DMS153 (cell line): Measurements from ENCODE around the gene MACROD2.
A peak's percentile ranks its signal among the peaks of the same experiment; 100 is the strongest.

Experiments
- DNase-seq: peaks from one replicate; lab custom pipeline; 2025; lab: John Stamatoyannopoulos, UW

MACROD2 gene

DNA sequence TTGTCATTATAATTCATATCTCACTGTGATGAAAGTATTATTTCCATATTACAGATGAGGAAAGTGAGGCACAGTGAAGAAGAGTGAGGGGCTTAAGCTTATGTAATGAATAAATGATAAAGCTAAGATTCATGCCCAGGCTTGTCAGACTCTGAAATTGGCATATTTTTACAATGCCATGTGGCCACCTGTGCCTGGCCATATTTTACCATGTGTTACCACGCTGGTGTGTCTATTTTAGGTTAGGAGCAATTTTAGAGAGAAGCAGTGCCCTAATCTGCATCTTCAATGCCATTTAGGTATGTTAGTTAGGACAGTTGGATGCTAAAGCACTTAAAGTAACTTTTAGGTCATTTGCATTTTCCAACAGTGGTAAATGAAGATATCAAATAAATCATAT, 530.1 kb downstream of the MACROD2 start:
- no peak for DNase-seq

DNA sequence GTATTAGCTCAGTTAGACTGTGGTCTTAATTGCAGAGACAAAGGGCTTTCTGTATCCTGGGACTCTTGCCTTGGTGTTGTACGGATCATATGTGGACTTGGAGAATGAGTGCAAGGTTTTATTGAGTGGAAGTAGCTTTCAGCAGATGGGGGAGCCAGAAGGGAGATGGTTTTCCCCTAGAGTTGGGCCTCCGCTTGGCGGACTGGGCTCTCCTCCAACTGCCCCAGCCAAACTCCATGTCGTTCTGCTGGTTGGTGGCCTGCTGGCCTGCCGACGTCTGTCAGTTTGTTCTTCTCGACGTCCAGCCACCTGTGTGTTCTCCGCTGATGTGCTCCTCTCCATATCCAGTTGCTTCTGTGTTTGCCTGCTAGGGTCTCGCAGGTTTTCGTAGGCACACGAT, 531.6 kb downstream of the MACROD2 start:
- DNase-seq: no peak

DNA sequence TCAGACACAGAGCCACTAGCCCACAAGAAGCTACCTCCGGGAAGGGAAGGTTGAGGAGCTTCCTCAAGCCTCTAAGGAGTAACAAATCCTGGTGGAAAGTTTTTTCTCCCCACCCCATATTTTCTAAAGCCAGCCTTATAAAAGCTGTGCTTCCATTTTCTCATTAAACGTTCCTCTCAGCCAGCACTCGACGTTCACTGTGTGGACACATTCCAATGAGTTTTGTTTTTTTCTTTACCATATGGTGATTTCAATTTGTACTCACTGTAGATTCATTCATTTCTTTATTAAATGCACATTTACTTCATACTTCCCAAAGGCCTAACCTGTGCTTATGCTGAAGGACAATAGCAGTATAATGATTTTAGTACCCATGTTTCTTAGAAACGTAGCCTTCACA, 536.5 kb downstream of the MACROD2 start:
- DNase-seq: no peak

DNA sequence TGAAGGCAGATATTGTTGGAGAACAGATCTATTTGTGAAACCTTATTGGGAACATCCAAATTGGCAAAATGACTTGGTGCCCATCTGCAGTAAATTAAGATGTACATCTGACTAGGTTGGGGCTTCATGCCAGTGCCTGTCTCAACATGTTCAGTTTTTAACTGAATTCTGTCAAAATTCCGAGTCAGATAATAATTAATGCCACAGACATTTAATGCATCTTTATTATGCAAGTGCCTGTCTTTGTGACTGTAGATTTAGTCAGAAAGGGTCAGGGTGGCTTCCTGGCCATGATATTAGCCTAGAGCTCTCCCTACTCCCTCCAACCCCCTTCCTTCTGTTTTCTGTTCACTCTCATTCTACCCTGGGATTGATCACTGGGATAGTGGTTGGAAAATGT, 541.4 kb downstream of the MACROD2 start:
- DNase-seq: no peak

DNA sequence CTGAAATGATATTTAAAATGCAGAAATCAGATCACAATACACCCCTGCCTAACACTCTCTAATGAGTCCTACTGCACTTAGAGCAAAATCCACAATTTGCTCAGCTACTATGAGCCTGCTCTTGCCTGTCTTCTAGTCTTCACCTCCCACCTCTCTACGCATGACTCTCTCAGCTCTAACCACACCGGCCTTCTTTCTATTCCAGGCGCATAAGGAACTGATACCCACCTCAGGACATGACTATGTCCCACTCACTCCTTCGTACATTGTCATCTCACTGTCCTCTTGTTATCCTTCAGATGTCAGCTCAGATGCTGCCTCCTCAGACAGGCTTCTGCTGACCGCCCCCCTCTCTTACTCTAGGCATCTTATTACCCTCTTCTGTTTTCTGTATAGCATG, 543.1 kb downstream of the MACROD2 start:
- no peak for DNase-seq

DNA sequence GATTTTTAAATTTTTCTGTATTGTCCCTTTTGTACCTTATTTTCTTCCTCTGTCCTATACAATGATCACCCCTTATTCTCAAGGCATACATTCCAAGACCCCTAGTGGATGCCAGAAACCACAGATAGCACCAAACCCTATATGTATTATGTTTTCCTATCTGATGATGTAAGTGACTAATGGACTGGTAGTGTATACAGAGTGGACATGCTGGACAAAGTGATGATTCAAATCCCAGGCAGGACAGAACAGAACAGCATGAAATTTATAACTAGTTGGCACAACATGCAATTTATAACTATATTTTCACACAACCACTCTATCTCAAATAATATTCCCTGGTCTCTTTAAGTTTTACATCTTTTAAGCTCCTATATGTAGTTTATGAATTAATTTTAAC, 547.7 kb downstream of the MACROD2 start:
- DNase-seq: no peak

DNA sequence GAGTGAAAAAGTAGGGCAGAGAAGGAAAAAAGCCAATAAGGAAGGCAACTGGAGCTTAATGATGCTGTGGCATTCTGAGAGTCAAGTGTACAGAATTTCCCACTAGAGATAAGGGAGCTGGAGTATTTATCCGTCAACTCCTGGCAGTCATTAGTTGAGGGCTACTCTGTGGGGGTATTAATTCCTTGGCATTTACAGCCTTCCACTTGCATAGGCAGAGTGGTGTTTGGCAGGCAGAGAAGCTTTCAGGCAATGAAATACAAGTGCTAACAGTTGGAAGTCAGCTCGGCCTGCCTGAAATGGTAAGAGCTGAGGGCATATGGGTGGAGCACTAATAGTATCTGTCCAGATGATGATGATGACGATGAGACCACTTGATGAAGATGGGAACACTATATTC, 549.4 kb downstream of the MACROD2 start:
- no peak for DNase-seq

DNA sequence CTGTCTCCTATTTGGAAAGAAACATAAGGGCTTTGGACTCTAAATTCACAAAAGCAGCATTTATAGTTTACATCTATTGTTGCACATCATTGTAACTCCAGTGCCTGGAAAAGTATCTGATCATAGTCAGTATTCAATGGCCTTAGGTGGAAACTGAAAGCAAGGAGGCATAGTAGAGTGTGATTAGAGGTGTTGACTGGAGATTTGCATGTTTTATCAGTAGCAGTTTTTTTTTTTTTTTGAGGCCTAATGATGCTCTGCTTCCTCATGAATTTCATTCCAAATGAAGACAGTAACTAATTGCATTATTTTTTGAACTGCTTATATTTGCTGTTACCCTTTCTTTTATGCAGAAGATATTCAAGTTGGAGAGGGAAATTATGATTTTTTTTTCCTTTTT, 555.3 kb downstream of the MACROD2 start:
- no peak for DNase-seq

DNA sequence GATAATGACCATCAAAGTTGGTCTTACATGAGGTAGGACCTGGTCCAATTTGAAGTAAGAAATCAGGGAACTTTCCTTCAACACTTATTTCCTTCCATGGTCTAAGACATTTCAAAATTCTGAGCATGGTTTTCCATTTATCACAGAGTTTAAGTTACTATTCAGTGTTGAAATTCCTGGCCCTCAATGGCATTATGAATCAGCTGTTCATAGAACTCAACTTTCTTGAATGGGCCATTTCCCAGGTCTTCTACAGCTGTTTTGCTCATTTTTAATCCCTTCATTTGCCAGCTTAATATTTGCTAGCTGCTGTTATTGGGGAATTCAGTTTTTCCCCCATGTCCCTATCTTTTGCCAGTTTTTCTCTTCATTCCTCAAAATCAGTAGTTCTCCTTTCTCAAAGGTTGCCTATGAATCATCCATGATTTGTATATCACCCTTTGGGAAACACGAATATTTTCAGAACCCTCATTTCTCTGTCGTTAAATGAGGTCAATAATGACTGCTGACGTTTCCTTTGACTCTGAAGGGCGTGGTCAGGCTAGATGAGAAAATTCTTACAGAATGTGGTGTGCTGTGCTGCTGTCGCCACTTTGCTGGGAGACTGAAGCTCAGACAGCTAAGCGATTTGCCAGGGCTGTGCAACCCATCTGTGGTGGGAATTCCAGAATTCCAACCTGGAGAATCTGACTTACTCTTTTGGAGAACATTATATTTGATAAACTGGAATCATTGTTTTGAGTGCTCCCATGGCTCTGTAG, 558.6 kb downstream of the MACROD2 start:
- no peak for DNase-seq

DNA sequence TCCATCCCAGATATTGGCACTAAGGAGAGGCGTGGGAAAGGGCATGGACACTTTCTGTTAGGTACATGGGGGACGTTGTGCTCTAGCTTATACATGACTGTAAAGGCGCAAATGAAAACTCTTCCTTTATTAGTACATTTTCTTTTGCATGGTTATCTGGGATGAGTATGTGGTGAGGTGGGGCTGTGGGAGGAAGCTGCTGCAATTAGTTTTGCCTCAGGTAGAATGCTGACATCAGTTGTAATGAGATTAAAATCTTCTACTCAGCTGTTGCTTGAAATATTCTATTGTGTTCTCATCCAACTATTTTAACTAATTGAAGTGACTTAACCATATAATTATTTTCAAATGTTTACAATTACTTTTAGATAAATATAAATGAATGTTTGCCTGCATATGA, 560.4 kb downstream of the MACROD2 start:
- DNase-seq: no peak

DNA sequence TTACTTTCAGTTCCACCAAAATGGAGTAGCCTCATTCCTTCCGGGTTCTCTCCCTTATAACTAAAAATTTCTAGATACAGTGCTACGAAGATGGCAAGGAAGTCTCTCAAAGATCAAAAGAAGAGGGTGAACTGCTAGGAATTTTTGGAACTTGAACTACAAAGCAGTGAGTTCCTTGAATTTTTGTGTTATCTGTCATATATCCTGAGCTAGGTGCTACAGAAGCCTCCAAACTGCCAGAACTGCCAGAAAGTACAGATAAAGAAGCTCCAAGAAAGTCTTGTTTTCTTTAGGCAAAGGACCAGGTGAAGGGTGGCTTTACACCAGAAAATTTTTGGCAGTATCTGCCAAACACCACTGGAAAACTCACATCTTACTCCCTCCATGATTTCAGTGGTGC, 560.9 kb downstream of the MACROD2 start:
- DNase-seq: no peak

DNA sequence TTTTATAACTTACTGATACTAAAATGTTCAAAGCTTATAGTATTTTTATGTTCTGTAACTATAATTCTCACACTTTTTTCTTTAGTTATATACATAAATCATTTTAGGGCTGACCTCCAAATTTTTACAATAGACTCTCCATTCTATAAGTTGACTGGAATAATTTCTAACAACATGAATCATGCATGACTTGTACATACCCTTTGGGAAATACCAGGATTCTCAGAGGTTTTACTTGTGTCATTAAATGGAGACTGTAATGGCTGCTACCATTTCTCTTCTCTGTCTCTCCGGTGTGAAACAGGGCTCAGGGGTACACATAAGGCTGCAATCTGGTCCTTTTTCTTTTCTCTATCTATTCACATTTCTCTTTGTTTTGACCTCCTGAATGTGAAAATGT, 564.3 kb downstream of the MACROD2 start:
- no peak for DNase-seq

DNA sequence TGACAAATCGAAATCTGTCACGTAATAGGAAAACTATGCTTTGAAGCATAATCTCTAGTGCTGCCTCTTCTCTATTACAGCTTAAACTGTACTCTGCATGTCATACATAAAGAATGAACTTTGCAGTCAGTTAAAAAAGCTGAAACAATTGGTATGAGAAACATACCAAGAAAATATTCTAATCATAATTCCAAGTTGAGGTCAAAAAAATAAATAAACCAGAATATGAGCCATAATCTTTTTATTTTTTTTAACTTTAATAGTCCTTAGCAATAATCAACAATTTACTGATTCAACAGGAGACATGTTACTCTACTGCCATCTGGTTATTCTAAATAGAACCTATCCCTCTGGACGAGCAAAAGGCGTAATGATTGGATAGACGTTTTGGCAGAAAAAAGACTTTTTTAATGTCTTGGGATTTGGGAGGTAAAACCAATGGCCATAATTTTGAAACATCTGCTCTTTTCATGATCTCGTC, 566.5 kb downstream of the MACROD2 start:
- no peak for DNase-seq

DNA sequence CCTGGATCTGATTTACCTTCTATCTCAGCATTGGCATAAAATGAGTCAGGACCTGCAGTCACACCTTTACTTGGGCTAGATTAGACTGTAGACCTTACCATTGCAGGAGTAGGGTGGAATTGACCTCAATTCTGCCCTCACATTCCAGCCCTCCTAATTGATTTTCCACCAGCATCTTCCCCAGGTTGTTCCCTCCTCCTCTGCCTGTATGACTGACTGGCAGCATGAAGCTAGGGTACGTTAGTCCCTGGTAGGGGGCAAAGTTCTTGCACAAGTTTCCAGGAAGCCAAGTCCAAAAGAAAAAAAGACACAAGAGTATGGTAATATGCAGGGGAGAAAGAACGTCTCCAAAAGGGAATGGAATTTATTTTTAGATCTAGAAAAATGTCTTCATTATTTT, 567.7 kb downstream of the MACROD2 start:
- DNase-seq: no peak

DNA sequence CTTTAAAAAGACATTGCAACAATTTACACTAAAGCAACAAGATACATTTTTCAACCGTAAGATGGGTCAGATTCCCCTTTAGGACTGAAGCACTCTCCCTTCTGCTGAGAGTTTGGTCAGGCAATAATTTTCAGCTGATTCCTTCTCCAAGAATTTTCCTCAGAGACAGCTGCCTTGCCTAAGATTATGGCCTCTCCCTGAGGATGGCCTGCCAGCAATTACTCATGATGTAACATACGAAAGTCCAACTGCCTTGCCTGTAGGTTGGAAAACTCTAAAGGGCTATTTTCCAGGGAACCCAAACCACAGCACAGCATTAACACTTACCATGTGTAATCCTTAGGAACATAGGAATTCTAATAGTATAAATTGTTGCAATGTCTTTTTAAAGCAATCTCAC, 571.2 kb downstream of the MACROD2 start:
- no peak for DNase-seq

DNA sequence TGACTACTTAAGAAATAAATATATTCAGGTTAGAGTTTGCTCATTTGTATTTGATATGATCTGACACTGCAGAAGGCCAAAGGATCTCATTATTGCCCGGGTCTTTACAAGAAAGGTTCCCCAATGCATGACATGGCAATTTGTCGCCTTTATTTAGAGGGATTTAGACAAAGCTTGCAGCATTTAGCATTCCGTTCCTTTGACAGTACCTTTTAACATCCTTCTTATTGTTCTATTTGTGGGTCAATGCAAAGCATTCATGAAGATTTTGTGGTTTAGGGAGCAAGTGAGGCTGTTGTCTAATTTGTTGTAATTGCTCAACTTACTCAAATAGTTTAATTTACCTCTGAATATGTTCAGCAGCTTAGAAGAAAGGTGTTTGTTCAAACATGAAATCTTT, 572.9 kb downstream of the MACROD2 start:
- DNase-seq: no peak

DNA sequence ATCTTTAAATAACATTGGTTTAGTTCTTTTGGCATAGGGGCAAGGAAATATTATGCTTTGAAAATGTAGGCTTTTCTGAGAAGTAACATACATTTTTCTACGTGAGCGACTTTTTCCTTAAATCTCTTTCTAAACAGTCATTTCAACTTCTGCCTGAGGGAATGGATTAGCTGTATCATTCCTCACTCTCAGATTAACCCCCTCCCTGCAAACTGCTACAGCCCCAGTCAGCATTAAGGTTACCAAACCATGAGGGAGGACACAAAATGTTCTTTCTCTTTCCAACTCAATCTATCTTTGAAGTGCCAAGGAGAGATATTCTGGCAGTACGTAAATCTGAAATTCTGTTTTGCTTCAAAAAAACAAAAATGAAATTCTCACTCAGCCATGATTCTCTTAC, 573.4 kb downstream of the MACROD2 start:
- no peak for DNase-seq

DNA sequence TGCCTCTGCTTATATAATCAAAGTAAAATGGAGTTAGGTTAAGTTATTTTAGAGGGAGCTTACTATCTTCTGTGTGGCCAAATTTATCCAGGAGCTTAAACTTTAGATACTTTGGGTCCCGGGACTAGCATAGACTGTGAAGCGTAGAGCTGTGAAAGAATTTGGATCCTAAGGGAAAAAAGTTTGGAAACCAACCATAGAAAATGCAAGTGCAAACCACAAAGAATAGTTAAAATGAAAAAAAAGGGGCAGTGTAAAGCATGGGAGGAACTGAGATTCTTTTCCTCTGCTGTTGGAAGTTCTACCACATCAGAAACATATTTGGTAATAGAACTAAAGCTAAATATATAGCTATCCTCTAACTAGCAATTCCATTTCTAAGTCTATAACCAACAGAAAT, 574.3 kb downstream of the MACROD2 start:
- no peak for DNase-seq

DNA sequence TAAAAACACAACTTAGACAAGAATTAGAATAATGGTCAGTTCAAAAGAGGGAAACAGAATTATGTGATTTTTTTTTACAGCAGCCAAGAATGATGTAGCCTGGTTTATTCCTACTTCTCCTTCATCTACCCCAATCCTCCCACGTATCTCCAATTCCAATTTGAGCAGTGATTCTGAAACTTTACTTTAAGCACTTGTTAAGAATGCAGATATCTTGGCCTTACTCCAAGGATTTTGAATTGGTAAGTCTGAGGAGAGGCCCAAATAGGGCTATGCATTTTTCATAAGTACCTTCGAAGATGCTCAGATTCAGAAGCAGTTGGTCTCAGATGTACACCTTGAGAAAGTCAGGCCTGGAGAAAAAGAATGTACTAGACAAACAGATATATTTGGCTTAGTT, 575.5 kb downstream of the MACROD2 start:
- no peak for DNase-seq

DNA sequence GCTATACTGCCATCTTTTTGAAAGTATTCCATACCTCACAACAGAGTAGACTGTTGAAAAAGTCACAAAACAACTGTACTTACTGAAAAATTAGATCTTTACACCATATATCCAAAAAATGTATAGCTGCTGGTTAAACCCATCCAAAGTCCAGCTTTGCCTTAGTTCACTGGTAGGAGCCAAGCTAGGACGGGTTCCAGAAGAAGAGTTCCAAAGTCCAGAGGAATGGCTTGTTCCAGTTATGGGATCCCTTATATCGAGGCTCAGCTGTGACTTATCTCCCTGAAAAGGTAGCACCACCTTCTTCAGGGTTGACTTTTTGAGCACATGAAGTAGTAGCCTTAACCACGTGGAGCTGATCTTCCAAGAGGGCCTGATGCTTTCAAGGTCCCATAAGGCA, 578.4 kb downstream of the MACROD2 start:
- no peak for DNase-seq

DNA sequence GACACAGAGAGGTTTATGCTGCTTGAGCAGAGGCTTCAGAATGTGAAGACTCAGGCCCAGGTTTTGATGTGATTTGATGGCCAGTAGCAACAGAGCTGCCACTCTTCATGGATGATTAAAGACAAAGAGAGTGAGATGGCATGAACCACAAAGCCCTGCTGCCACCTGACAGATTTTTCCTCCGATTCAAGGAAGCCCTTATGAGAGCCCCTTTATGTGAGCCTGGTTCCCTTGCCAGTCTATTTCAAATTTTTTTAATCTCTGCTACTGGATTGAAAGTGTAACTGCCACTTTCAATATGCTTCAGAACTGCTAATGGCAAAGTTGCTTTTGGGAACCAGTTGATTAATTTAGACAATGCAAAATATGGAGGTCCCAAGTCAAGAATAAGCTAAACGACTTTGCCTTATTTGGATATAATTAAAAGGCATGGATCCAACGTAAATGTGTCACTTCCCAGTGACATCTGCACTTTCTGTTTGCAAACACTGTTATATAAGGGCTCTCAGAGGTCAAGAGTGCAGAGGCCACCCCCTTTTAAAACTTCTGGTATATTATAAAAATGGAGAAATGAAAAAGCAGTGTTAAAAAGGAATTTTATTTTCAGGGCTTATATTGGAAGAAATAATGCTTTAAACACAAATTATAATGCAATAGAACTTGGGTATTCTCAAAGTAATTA, 581.0 kb downstream of the MACROD2 start:
- DNase-seq: no peak

DNA sequence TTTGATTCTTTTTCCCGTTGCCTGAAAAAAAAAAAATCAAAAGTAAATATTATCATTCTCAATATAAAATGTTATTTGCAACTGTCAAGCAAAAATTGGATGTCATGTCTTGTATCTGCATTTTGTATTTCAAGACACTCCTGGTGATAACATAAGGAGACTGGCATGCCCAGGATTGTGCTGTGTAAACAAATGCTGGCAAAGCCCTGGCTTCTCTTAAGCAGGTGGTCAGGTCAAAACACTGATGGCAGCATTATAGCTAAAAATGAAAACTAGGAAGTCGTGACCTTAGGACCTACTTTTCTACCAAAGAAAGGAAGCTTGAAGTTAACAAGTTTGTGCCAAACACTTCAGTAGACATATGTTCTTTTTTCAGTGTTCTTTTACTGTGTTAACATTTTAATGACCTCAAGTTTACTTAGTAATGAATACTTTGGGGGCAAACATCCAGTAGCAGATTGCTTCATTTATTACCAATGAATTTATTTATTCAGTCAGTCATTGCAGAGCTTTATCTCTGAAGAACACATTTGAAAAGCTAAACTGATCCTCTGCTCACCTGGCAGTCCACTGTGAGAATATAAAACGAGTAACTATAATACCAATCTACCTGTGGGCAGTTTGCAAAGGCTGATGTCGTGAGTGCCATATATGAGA, 585.2 kb downstream of the MACROD2 start:
- peak; percentile 88 for DNase-seq

DNA sequence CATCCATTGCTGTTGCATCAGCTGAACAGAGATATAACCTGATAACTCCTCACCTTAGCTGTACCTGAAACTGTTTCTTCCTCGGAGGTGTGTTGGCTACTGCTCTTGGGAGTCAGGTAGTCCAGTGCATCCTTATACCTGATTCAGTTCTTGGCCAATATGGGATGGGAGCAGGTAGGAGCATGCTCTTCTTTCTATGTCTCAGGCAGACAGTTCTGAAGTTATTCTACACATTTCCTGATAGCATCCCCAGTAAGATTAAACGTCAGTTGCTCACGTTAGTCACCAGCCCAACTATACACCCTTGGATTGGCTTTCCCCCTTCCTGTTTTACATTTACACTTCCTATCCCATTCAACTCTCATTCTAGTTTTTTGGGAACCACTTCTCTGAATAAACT, 586.4 kb downstream of the MACROD2 start:
- DNase-seq: no peak
